ENCODE data around the gene CDC14A.
A peak's percentile ranks its signal among the peaks of the same experiment; 100 is the strongest.
"Not testable (repeated sequence)": the region's sequence is repeated elsewhere in the genome, so short reads cannot be mapped to it uniquely, and the experiment has no call there.

CDC14A gene

GRCh38 chr1:100407390-100407789 is 55.1 kb downstream of the CDC14A start:
- not testable (repeated sequence) for DNase-seq (ENCODE audit: low read depth)

- DNase-seq (ENCODE audit: low read depth), result no peak
These were observed 58.7 kb downstream of the CDC14A start for GRCh38 chr1:100411019-100411418.

- DNase-seq (ENCODE audit: low read depth), result no peak
These were observed 59.3 kb downstream of the CDC14A start for GRCh38 chr1:100411574-100411973.

DNA sequence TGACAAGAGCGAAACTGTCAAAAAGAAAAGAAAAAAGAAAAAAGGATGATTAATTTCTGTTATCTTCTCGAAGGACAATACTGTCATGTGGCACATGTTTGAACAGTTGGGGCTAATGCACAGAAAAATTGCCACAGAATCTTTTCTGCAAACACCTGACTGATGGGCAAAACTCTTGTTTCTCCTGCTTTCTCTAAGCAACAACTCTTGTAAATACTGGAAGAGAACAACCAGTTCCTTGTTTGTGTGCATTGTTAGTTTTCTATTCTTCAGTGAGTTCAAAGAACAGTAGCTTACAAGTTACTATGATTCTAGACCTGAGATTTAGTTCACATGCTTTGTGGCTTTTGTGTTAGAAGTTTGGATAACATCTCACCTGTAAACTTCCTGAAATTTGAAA is 60.7 kb downstream of the CDC14A start:
- no peak for DNase-seq (ENCODE audit: low read depth)

DNA sequence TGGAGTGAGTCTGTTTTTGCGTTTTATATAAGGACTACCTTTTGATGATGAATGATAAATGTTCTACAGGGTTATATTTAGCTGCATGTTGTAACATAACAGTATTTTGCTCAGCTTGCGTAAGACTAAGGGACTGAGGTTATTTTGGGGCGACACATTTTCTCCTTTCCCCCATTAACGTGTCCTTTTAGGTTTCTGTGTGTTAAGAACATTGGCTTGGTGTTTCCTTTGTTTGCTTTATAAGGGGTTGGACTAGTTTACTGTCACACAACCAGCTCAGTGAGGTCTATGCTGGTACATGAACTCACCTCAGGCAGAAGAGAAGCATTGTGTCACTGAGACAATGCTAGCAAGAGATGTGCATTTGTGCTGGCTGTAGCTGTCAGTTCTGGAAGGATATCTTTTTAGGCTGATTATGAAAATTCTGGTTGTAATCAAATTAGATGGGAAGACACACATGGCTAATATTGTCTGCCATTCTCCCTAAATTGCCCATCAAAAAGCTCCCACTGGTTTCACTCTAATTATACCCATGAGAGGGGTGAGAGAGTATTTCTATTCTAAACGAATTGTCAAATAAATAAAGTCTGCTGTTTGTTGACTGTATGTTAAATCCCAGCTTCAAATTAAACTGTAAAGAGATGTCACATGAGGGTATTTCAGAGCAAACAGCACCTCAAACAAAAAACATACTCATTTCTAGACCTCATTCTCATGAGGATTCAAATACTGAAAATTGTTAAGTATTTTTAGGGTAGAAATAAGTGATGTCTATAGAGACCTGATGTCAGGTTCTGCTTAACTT is 62.6 kb downstream of the CDC14A start:
- no peak for DNase-seq (ENCODE audit: low read depth)

GRCh38 chr1:100415498-100415778 is 63.1 kb downstream of the CDC14A start:
- DNase-seq (ENCODE audit: low read depth), result no peak

DNA sequence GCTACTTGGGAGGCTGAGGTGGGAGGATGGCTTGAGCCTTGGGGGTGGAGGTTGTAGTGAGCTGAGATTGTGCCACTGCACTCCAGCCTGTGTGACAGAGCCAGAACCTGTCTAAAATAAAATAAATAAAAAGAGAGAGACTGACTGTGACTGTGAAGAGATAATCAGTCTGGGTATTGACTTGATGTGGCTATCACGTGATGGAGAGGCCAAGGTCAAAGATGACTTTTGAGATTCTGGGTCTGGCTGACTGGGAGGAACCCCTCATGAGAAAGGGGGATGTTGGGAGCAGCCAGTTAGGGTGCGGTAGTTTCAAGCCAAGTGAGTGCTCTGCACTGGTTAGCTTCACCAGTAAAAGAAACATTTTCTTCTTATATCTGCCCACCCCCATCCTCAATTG is 66.8 kb downstream of the CDC14A start:
- no peak for DNase-seq (ENCODE audit: low read depth)

DNA sequence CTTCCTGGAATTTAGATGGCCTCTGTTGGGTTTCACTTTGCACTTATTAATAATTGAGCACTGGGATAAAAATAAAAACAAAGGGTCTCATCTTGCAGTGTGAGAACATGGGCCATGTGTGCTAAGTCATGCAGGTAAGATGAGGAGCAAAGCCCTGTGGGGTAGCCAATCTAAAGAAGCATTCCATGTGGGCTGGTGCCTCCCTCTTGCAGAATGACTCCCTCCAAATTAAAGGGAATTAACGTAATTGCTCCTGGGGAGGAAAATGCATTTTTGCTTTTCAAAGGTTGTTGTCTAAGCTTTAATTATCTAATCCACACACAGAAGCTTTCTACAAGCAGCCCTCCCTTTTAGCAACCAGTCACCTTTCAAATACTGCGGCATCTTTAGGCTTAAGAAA is 69.8 kb downstream of the CDC14A start:
- no peak for DNase-seq (ENCODE audit: low read depth)

GRCh38 chr1:100423832-100424337 is 71.6 kb downstream of the CDC14A start:
- no peak for DNase-seq (ENCODE audit: low read depth)

DNA sequence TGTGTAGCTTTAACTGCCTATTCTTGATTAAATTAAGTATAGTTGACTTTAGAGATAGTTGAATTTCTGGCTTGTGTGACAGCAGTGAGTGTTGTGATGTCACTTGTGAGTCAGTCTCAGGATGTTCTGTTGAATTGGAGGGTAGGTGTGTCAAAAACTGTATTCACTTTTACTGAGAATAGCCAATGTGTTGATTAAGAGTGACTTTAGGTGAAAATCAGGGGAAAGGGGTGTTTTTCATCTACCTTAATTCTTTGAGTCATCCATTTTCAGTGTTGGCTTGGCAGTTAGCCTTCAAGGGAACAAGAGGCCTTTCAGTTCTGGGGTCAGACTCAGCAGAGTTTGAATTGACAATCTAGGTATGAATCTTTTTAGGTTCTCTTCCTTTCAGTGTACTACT is 75.9 kb downstream of the CDC14A start:
- DNase-seq (ENCODE audit: low read depth), result no peak

DNA sequence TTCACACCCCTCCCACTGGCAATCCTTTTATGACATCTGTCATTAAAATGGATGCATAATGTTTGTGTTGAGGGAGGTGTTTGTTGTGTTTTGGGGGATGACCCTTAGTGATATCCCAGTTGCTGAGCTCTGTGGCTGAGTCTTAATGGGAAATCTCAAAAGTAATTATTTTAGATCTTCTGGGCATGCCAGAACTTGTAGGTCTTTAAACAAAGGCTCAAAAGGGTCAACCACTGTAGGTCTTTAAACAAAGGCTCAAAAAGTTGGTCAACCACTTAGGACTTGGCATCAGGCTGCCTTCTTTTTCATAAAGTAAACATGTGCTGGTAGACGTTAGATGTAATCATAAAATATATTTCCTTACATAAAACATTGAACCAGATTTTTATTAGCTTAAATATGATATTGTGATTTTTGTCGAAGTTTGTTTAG is 78.0 kb downstream of the CDC14A start:
- DNase-seq (ENCODE audit: low read depth), result no peak

- DNase-seq (ENCODE audit: low read depth), result no peak
These were observed 79.6 kb downstream of the CDC14A start for GRCh38 chr1:100431954-100432353.

DNA sequence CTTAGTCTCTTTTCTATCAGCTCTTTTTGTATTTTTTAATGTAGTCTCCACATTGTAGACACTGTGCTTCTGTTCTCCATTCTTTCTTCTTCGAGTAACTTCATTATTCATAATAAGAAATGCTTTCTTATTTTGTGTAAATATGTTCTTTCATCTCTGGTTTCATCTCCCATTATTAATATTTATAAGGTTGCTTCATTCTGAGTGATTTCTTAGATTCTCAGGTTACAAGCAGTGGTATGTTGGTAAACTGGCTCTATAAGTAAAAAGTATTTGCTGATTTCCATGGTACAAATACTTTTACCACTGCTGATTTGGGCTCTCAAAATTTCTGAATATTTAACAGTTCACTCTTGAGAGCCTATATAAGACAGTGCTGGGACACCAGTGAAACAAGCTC is 81.3 kb downstream of the CDC14A start:
- DNase-seq (ENCODE audit: low read depth), result no peak

DNA sequence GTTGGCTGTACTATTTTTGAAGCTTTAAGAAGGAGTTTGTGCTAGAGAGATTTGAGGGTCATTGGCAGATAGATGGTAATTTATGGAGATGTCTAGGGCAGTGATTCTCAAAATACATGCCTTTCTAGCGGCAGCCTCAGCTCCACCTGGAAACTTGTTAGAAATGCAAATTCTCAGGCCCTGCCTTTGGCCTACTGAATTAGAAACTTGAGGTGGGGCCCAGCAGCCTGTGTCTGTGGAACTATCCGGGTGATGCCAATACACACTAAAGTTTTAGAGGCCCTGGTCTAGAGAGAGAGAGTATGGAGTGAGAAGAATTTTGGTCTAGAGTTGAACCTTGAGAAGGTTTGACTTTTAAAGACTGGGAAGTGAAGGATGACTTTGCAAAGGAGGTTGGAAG is 82.5 kb downstream of the CDC14A start:
- no peak for DNase-seq (ENCODE audit: low read depth)

DNA sequence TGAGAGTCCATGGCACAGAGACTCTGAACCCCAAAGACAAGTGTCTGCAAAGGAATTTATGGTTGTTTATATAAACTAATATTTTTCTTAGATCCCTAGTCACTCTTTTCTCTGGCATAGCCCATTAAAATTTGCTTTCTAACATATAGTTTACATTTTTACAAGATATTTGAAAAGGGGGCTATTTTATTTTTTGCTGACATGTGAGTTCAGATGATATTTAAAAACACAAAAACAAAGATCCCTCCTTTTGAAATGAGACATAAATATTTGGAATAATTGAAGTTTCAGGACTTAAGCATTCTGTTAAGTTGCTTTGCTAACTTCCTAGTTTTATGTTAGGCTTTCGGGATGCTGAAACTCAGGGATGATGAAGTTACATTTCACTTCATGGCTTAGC is 86.1 kb downstream of the CDC14A start:
- no peak for DNase-seq (ENCODE audit: low read depth)

GRCh38 chr1:100438789-100439188 is 86.5 kb downstream of the CDC14A start:
- DNase-seq (ENCODE audit: low read depth), result no peak

DNA sequence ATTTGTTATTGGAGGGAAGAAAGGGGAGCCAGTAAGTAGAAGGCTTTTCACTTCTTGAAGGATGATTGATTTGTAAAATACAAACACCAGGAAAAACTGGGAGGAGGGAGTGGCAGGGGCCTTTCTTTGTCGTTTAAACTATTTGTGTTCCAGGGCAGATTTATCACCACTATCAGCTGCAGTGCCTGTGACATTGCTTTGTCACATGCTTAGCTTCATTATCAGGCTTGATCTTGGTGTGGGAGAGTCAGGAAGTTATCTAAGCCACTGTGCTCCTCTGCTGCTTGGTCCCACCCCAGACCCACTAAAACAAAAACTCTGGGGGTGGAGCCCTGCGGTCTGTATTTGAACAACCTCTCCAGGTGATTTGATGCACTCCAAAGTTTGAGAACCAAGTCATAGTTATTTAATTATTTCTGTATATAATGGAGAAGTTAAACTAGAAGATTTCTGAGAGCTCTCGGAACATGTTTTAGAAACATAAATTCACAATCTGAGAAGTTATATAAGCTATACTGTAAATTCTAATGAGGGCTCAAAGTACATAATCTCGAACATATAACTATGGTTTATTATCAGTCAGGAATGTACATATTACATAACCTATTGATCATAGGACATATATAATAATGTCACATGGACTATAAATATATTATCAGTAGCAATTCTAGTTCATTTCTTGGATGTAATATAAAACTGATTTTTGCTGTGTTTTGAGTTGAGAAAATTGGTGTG is 87.9 kb downstream of the CDC14A start:
- DNase-seq (ENCODE audit: low read depth), result peak; percentile 58

GRCh38 chr1:100441146-100441545 is 88.8 kb downstream of the CDC14A start:
- no peak for DNase-seq (ENCODE audit: low read depth)

DNA sequence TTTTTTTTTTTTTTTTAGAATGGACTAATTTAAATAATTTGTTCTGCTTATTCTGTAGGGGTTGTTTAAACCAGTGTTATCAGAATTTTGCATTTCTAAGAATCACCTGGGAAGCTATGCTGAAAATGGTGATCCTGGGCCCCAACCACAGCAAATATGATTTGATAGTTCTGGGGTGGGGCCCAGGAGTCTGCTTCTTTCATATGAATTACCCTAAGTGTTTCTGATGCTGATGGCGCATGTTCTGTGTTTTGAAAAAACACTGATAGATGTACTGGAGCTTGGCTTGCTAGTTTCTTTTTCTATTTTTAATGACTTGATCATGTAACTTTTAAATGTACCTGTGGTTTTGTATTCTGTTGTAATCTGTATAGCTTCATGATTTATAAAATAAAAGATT is 89.3 kb downstream of the CDC14A start:
- DNase-seq (ENCODE audit: low read depth), result no peak

DNA sequence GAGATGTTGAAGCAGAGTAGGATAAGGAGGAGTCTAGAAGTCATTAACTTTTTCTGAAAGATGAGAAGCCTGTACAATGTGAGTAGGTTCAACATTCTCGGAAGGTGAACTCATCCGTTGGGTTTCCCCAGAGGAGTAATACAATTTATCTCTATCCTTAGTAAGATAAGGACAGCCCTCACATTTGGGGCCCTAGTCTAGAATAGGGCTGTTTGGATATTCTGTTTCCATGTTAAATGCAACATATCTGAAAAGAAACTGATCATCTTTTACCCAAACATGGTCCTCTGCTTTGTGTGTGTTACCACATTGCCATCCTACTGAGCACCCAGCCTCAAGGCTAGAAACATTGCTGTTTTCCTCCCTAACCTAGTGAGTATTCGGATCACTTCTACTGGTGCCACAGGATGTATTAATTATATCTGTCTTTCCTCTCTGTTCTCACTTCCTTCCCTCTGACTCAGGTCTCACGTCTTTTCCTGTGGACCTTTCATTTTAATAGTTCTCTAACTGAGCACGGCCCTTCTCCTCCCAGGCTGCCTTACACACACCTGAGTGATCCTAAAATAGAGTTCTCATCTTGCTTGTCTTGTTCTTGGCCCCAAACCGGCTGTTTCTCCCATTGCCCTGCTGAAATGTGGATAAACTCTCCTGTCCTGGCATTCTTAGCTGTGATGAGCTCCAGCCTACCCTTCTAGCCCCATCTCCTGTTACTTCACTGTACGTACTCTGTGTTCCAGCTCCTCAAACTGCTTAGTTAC is 91.7 kb downstream of the CDC14A start:
- no peak for DNase-seq (ENCODE audit: low read depth)

GRCh38 chr1:100445565-100445964 is 93.3 kb downstream of the CDC14A start:
- no peak for DNase-seq (ENCODE audit: low read depth)

GRCh38 chr1:100448366-100448765 is 96.1 kb downstream of the CDC14A start:
- no peak for DNase-seq (ENCODE audit: low read depth)

- DNase-seq (ENCODE audit: low read depth), result no peak
These were observed 97.2 kb downstream of the CDC14A start for GRCh38 chr1:100449477-100449876.
